Stimulated activated CD4-positive, alpha-beta T cell treated with anti-CD3 and anti-CD28 coated beads, Interleukin-1b, Interleukin-23, amount 100 ng/mL, for 1 hour (primary cell): ENCODE results near the gene ATP8B1.

Experiments used
- DNase-seq, 2 donors: peaks; one replicate each; pipeline ENCODE4 v3.0.0-alpha.2; 2020; ENCODE audit warnings: low read depth in 2 of 2

Gene ATP8B1

DNA sequence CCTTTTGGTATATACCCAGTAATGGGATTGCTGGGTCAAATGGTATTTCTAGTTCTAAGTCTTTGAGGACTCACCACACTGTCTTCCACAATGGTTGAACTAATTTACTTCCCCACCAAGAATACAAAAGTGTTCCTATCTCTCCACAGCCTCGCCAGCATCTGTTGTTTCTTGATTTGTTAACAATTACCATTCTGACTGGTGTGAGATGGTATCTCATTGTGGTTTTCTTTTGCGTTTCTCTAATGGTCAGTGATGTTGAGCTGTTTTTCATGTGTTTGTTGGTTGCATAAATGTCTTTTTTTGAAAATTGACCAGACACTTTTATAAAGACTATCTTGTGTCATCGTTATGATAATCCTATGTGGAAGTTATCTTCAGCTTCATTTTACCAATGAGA is 16.0 kb upstream of the ATP8B1 start:
- no peak for DNase-seq

DNA sequence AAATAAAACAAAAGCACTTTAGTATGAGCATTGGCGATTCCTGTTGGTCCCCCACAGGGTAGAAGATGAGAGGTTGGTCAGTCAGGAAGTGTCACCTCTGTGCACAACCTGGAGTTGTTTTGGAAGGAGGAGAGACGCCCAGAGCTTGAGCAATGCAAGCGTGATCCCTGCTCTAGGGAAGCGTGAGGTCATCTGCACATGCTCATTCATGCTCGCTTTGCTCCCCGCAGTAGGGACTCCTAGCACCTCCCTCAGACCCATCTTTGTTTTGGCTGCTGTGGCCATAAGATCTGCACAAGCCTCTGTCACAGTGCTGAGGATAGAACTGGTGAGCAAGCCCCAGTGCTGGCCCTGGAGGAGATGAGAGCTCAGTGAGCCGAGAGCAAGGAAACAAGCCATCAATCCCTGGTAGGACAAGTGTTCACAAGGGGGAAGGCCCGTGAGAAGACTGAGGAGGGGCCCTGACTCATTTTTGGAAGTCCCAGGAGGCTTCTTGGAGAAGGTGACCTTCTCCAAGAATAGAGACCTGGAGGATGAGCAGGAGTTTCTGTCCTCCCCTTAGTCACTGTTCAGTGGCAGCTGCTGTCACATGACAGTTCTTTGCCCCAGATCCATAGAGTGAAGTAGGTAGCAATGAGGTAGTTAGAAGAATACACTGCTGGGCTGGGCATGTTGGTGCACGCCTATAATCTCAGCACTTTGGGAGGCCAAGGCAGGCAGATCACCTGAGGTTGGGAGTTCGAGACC is 13.3 kb upstream of the ATP8B1 start:
- no peak for DNase-seq

DNA sequence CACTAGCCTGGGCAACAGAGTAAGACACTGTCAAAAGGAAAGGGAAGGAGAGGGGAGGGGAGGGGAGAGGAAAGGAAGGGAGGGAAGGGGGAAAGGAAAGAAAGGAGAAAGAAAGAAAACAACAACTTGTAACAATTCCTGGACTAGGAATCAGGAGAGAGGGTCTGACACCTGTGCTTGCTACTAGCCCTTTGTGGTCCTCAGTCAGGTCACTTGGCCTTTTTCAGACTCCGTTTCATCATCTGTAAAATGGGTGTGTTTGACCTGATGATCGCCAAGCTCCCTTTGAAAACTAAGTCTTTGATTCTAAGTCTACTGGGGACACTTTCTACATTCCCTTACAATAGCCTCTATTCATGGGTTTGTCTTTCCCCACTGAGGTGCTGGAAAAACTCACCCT is 11.4 kb upstream of the ATP8B1 start:
- DNase-seq, result no peak

DNA sequence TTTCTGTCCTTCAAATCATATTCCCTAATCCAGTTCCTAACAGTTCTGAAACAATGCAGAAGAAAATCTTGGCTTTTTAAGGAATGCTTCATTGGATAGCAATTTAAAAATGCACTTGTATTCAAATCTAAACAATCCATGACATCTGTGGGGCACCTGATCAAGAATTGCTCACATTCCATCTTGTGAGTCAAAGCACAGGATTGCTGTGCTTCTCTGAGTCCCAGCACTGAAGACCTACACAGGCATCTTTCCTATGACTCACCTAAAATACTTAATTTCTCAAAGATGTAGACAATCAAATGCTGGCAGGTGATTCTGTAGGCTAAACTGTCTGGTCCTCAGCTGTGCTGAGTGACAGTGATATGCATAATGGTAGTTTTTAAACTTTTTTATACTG is 10.1 kb upstream of the ATP8B1 start:
- no peak for DNase-seq

DNA sequence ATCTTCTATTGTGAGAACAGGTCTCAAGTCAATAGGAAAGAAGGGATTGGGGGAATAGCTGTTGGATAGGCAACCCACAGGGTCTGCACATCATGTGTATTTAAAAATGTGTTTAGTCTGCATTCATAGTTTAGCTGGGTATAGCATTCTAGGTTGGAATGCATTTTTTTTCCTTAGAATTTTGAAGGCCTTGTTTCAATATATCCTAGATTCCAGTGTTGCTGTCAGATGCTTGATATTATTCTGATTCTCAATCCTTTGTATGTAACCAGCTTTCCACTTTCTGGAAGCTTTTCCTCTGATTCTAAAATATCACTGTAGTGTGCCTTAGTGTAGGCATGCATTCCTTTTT is 9.0 kb upstream of the ATP8B1 start:
- DNase-seq, result no peak

DNA sequence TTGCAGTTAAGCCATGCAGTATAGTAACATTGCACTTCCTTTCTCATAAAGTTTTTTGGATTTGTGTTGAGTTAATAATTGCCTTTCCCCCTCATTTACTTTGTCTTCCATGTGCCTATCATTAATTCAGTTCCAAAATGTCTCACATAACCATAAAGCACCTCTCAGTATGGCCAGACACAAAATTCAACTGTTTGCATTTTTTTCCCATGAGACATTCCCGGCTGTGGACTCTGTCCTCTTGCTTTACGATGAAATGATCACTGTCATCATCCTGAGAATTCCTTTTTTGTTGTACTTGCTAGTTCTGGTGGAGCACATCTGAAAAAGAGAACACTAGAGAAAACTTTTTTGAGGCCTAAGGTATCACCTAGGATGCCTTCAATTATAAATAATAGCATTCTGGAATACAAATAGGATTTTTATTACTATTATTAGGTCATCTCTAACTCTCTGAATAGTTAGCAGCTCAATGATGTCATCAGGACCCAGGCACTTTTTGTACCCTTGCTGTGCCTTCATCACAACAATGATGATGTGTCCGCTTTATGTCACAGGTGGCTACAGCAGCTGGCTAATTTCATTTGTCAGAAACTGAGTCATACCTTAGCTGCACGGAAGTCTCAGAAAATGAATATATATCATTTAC is 8.5 kb upstream of the ATP8B1 start:
- no peak for DNase-seq

DNA sequence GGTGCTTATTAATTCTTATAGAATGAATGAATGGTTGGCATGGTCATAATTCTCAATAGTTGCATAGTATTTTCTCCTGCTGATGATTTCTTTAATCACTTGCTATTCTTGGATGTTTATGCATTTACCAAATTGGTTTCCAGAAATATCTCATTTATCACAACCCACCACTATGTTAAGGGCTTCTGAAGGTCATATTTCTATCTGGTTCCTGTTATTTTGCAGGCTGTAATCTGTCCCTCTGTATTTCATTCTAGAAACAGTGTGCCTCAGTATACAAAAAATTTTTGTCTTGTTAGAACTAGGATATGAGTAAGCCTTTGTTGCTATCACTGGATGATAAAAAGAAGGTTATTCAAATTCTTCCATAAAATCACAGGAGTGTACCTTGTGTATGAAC is 6.1 kb upstream of the ATP8B1 start:
- no peak for DNase-seq

DNA sequence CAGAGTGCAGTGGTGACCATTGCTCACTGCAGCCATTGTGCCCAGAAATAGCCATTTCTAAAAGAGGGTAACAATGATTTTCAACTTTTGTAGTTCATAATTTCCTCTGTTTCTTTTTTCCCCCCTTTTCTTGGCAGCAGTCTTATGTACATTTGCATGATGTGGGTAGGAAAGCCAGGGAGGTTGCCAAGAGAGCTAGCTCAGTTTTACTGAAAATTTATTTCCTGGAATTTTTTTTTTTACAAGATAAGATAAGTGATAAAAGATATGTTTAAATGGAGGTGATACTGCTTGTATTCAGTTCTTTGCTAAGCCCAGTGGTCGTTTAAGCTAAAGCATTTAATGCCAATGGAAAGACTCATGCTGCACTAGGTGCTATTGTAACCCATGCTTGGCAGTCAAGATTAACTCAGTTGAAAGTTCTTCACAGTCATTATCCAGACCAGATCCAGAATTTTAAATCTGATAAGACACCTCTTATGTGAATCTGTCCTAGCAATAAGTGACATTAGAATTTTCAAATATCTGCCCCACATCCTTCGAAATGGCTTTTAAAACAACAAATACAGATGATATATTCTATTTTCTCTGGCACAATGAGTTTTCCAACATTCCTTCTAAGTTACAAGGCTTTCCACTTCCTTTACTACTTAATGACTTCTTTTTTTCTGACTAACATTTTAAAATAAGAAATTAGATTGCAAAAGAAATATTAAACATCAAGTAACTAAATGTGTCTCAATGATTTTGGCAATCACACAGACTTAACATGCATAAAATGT is 4.4 kb upstream of the ATP8B1 start:
- no peak for DNase-seq

DNA sequence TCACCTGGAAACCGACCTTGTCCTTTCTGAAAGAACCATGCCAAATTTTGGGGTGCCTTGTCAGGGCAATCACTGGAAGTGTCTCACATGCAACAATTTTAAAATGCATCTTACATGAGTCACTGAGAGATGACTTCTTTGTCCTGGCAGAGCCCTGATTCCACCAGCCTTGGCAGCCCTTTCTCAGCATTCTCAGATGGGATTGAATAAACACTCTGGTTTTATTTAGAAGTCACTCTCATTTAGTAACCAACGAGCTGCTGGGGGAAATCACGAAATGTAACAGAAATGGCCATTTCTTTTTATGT is 3.8 kb upstream of the ATP8B1 start:
- DNase-seq, result no peak

DNA sequence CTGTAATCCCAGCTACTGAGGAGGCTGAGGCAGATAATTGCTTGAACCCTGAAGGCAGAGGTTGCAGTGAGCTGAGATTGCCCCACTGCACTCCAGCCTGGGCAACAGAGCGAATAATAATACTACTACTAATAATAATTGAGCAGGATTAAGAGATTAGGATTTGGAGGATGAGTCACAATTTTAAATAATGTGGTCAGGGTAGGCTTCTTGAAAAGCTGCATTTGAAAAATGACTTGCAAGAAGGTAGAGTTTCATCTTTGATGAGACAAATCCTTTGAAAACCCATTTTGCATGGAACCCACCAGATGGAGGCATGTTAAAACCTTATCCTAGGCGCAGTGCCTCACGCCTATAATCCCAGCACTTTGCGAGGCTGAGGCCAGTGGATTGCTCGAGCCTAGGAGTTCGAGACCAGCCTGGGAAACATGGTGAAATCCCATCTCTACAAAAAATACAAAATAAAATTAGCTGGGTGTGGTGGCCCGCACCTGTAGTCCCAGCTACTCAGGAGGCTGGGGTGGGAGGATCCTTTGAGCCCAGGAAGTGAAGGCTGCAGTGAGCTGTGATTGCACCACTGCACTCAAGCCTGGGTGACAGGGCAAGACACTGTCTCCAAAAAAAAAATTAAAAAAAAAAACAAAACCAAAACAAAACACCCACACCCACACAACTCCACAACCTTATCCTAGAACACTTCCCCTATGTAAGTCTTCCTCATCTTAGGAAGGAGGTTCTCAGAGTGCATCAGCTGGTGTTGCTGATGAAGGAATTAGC is 3.3 kb upstream of the ATP8B1 start:
- DNase-seq, result no peak

DNA sequence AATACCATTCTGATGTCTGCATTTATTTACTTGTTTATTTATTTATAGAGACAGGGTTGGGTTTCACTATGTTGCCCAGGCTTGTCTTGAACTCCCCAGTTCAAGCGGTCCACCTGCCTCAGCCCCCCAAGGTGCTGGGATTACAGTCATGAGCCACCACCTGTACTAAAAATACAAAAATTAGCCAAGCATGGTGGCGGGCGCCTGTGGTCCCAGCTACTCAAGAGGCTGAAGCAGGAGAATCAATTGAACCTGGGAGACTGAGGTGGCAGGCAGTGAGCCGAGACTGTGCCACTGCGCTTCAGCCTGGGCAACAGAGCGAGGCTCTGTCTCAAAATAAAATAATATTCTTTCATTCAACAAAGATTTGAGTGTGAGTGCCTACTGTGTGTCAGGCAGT is 2.0 kb upstream of the ATP8B1 start:
- DNase-seq, result no peak

DNA sequence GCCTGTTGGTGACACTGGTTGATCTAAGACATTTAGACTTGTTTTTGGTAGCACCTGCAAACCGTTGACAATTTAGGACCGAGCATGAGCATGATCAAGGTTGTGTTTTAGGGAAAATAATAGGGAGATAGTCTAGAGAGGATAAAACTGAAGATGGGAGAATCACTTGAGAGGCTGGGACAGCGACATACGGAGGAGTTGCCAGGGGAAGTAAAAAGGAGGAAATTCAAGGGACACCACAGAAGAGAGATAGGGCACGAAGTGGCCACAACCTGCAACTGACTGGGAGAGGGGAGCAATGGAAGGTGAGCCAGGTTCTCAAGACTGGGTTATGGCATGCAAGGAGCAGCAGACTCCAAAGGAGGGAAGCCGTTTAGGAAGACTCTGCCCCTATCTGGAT is 1.4 kb upstream of the ATP8B1 start:
- DNase-seq, result no peak

DNA sequence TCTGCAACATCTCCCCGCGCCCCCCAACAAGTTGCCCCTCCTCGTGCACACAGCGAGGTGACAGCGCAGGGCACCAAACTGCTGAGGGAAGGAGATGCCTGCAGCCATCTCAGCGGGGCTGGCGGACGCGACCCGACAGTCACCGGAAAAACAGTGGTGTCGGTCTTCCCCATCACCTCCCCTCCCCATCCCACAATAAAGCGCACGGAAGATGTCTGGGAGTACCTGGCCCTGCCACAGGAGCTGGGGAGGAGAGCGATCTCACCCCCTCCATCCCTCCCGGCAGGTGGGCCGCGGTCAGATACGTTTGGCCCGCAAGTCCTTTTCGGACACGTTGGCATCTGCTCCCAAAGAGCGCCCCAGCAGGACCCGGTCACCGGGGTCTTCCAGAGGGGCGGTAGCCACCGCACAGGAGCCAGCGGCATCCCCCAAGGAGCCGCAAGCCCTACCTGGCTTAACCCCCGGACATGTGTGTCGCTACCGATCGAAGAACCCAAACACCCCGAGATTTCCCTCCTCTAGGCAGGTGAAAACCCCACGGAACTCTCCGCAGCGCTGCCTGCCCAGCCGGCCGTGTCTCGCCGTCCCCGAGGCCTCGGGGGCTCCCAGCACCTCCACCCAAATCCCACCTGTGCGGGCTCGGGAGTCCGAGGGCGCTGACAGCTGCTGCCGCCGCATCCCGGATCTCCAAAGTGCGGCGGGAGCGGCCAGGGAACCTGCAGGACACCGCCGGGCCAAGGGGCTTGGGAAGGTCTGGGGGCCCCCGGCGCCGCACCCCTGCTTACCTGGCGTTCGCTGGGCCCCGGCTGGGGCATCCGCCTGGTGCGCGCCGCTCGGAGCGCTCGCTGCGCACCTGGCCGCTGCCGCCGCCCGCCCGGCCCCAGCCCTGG is 657 bp downstream of the ATP8B1 start:
- no peak for DNase-seq

DNA sequence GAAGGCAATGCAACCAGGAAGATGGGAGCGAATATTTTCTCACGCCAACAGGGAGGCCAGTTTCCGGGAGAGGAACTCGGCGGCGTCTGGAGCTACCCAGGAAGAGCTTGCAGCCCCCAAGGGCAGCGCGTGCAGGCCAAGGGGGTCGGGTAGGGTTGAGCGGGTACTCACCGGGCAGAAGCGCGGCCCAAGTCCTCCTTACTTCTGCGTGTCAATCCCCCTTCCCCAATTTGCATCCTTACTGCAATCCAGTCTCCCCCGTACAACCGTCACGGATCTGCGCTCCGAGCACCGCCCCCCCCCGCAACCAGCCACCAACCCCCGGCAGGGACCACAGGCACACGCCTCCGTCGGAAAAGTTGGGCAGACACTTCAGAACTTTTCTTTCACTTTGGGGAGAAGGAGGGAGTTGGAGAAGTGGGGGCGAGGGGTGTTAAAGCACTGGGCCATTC is 1.3 kb downstream of the ATP8B1 start:
- DNase-seq, result no peak

DNA sequence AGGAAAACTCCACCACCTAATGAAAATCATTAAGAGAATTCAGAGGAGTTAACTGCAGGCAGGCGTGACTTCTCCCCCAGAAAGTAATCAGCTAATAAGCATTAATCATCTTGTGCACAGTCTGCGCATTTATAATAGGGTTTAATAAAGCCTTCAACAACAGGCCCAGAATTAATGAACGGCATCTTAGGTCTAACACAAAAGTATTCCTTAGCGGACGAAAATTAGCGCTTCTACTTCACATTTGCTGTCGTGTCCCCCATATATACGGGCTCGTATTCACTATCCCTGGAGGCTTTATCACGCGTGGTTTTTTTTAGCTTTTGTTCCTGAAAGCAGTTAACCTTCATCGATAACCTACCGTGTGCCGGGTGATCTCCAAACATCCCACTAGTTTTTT is 1.8 kb downstream of the ATP8B1 start:
- no peak for DNase-seq

DNA sequence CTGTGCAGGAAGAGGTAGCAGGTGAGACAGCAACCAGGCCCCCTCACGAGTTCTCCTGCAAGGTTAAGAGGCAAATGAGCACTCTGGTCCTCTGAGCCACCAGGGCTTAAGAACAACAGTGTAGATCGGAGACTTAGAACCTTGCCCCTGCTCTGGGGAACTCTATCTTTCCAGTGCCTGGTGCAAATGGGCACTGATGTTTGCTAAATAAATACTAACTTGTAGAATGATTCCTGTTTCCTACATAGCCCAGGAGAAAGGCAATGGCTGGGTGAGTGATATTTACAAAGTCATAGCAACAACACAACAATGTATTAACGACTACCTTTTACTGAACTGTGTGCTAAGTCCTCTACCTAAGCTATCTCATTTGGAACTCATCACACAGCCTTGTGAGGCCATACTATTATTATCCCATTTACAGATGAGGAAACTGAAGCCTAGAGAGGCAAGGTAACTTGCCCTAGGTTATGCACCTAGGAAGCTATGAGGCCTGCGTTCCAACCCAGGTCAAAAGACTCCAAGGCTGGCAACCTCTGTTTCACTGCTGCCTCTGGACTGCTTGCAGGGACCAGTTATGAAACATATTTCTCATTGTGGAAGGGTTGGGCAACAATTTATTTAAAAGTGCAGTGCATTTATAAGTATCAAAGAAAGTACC is 4.3 kb downstream of the ATP8B1 start:
- no peak for DNase-seq

DNA sequence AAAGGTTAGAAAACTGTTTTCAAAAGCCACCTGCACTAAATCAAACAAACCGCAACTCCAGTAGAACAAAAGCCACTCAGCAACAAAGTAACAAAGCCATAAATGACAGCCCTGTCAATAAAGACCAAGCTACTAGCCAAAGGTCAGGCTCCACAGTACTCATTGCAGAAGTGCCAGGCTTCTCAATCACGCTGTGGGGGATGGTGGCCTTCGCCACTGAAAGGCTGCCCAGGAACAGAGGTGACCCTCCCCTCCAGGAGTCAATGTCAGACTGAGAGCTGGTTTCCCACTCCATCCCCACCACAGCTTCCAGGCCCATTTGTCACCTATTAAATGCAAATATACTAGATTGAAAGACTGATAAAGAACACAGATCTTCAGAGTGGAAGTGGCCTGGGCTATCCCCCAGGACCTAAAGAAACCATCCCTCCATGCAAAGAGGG is 5.9 kb downstream of the ATP8B1 start:
- DNase-seq, result no peak

DNA sequence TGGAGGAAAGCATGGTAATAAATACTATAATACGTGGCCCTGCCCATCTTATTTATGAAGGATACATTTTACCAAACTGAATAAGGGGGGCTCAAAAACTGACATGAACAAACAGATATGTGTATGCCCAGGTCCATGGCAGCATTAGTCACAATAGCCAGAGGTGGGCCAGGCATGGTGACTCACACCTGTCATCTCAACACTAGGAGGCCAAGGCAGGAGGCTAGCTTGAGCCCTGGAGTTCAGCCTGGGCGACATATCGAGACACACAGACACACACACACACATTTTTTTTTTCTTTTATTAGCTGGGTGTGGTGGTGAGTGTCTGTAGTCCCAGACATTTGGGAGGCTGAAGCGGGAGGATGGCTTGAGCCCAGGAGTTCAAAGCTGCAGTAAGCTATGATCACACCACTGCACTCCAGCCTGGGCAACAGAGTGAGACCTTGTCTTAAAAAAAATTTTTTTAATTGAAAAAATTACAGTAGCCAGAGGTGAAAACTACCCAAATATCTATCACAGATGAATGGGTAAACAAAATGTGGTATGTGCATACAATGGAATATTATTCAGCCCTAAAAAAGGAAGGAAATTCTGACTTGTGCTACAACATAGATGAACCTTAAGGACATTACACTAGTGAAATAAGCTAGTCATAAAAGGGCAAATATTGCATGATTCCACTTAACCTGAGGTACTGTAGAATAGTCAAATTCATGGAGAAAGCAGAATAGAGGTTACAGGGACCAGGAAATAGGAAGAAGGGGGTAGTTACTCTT is 8.0 kb downstream of the ATP8B1 start:
- DNase-seq, result no peak

DNA sequence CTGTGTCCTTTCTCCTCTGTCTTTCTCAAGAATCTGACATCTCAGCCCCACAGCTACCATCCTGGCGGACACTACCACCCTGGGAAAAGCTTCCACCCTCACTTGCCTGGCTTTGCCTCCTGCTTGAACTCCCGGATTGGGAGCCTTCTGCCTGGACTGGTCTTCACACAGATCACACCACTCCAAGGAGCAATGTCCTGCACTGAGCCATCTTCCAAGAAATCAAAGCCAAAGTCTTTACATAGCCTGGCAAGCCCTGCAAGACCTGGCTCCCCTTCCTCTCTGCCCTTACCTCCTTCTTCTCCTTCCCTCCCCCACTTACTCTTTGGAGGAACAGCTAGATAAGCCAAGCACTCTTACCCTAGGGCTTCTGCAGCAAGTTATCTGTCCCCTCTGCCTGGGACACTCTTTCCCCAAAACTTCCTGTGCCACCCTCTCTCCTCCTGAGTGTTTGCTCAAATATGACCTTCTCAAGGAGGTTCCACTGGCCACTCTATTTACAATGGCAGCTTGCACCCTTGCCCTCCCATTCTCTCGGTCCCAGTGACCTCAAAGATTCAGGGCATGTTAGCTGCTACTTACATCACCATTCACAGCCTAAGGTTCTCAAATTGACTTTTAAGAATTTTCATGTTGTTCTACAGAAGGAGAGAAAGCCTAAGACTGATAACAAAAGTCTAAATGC is 9.7 kb downstream of the ATP8B1 start:
- DNase-seq, result no peak
